Calu3 (cell line): Measurements from ENCODE around the gene EPHB6. TPM values are rescaled to one million over a fixed set of nuclear protein-coding genes. Genes with fewer than 3 reads are reported as not detected.

ENCODE experiments used
- BruUV-seq: library from RNA; stranded (reverse); fragments of 400-500 nt; replicated peaks from 2 replicates; lab custom pipeline; 2021; lab: Mats Ljungman, UMichigan
- CTCF ChIA-PET: fragments of 300-600 bp; sonication (Branson Sonifier 250); formaldehyde crosslinking; loops from one replicate; lab custom pipeline; 2022; ENCODE audit warnings: antibody characterized with exemption; lab: Charles Lee
- DNase-seq: peaks from one replicate; pipeline ENCODE4 v3.0.0; 2022
- H3K27ac Mint-ChIP-seq: one replicate; pipeline ENCODE4 v1.8.0; 2022; ENCODE audit warnings: mixed read lengths; ENCODE audit not compliant: unreplicated experiment
- H3K27me3 Mint-ChIP-seq: one replicate; pipeline ENCODE4 v1.8.0; 2022; ENCODE audit warnings: mixed read lengths; ENCODE audit not compliant: unreplicated experiment
- H3K36me3 Mint-ChIP-seq: one replicate; pipeline ENCODE4 v1.8.0; 2022; ENCODE audit warnings: mild to moderate bottlenecking, moderate library complexity, mixed read lengths; ENCODE audit not compliant: insufficient read depth, unreplicated experiment
- H3K4me1 Mint-ChIP-seq: one replicate; pipeline ENCODE4 v1.8.0; 2022; ENCODE audit warnings: mild to moderate bottlenecking, low read depth, mixed read lengths; ENCODE audit not compliant: unreplicated experiment
- H3K4me3 Mint-ChIP-seq: one replicate; pipeline ENCODE4 v1.8.0; 2022; ENCODE audit warnings: mild to moderate bottlenecking, low read depth, moderate library complexity, mixed read lengths; ENCODE audit not compliant: unreplicated experiment
- H3K9me3 Mint-ChIP-seq: one replicate; pipeline ENCODE4 v1.8.0; 2022; ENCODE audit warnings: low read depth, mixed read lengths; ENCODE audit not compliant: unreplicated experiment
- intact Hi-C: fragments of 100-400 bp; cut with micrococcal nuclease; formaldehyde crosslinking; loops from one replicate; pipeline ENCODE4 v1.10.0; 2022; ENCODE audit not compliant: unreplicated experiment
- total RNA-seq: library from RNA; stranded (reverse); gene quantifications from 2 replicates; pipeline ENCODE4 v1.2.3, GENCODE V29; 2022
- TF ChIP-seq, protein P1 (sequence below): fragments of 200-600 bp; IDR thresholded peaks from one replicate; pipeline ENCODE4 v1.8.0; 2022; ENCODE audit warnings: antibody characterized with exemption; ENCODE audit not compliant: unreplicated experiment

EPHB6 gene
- total RNA-seq, 1 experiment from 2014 or later: 3.0 TPM

DNA sequence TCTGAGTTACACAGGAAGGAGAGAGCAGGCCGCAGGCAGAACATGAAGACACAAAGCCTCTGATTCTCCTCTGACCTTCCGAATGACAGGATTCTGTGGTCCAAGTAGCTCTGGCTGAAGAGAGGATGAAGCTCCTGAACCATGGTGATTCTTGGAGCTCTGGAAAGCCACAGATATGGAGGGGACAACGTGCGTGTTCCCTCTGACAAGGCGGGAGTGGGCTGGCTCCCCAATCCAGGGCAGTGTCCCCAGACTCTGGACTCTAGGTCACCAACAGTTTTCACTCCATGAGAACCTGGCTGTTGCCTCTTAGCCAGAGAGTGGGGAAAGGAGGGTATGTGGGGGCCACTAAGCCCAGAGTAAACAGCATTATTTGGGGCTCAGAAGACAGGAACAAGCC, 38.1 kb downstream of the EPHB6 start:
- H3K27ac Mint-ChIP-seq: no peak overlapping the region
- CTCF ChIA-PET: no interaction called here
- peaks cover 8% of the 10 kb centered on the region for H3K4me1 Mint-ChIP-seq
- no peaks in the 10 kb centered on the region for H3K9me3 Mint-ChIP-seq
- no TSS peak for BruUV-seq
- H3K36me3 Mint-ChIP-seq: no peaks in the 10 kb centered on the region
- H3K27me3 Mint-ChIP-seq: peaks cover 63% of the 10 kb centered on the region
- no peak for DNase-seq
- no peak overlapping the region for H3K4me3 Mint-ChIP-seq
- intact Hi-C loops: no loop called here
- TF ChIP-seq, protein P1, sequence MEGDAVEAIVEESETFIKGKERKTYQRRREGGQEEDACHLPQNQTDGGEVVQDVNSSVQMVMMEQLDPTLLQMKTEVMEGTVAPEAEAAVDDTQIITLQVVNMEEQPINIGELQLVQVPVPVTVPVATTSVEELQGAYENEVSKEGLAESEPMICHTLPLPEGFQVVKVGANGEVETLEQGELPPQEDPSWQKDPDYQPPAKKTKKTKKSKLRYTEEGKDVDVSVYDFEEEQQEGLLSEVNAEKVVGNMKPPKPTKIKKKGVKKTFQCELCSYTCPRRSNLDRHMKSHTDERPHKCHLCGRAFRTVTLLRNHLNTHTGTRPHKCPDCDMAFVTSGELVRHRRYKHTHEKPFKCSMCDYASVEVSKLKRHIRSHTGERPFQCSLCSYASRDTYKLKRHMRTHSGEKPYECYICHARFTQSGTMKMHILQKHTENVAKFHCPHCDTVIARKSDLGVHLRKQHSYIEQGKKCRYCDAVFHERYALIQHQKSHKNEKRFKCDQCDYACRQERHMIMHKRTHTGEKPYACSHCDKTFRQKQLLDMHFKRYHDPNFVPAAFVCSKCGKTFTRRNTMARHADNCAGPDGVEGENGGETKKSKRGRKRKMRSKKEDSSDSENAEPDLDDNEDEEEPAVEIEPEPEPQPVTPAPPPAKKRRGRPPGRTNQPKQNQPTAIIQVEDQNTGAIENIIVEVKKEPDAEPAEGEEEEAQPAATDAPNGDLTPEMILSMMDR: no peak

DNA sequence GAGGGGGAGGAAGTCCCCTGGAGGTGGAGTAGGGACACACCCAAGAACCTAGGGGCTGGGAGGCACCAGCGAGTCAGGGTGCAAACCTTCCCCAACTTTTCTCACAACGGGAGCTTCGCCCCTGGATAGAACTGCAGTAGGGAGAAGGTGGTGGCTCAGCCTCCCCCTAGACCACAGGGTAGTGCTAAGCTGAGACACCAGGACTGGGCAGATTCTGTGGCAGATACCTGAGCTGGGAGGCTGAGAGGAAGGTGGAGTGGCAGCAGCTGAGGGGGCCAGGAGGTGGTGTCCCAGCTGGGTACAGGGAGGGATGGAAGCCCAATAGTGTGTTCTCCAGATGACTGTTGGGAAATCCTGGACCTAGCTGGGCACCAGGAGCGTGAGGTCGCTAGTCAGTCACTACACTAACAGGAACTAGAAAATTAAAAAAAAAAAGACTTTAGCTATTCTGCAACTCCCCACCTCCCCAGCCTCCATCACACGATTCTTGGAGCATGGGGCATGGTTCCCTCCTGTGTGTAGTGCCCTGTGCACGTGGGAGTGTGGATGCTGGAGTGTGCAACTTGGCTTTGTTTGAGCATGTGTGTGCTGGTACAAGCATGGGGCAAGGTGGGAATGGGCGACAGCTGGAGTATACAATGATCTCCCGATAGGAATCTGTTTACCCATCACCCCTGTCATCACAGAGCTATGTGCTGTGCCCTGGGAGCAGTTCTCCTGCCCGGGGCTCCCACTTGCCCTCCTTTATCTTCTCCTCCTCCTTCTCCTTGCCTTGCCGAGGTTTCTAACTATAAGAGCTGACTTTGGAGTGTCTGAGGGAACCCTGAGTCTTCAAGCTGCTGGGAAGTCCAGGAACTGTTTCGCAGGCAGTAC, 39.5 kb downstream of the EPHB6 start:
- TF ChIP-seq, protein P1: no peak
- intact Hi-C loops: no loop called here

DNA sequence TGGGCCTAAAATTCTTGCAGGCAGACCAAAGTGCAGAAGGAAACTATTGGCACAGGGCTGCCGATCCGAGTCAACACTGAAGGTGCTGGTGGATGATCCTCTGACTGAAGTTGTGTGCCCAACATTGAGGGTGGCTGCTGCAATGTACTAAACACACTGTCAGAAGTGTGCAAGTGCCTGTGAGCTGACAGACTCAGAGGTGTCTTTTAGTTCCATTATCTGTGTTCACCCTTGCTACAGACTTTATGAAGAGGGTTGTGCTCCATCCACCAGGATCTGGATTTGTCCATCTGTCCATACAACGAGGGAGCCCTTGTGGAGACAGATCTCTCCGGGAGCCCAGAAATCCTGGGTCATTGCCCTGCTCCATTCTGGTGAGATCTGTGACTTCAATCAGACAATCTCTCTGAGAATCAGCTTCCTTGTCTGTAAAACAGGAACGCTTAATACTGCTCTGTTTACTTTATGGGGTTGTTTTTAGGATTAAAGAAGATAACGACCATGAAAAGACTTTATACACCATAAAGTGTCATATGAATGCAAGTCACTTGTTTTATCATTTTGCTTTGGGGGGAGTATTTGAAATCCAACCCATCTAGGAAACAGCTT, 40.2 kb downstream of the EPHB6 start:
- no peaks in the 10 kb centered on the region for H3K9me3 Mint-ChIP-seq
- TF ChIP-seq, protein P1: no peak
- H3K4me1 Mint-ChIP-seq: peaks cover 16% of the 10 kb centered on the region
- peaks cover 52% of the 10 kb centered on the region for H3K27me3 Mint-ChIP-seq
- H3K27ac Mint-ChIP-seq: no peak overlapping the region
- no peak for DNase-seq
- BruUV-seq: no TSS peak
- CTCF ChIA-PET: no interaction called here
- H3K4me3 Mint-ChIP-seq: no peak overlapping the region
- no peaks in the 10 kb centered on the region for H3K36me3 Mint-ChIP-seq
- intact Hi-C loops: no loop called here

More for the DNA sequence above, 39.5 kb downstream of the EPHB6 start:
- BruUV-seq: no TSS peak
- DNase-seq: no peak
- Mint-ChIP-seq H3K9me3 (no peaks in the 10 kb centered on the region), H3K27ac (no peak overlapping the region), H3K4me1 (peaks cover 15% of the 10 kb centered on the region), H3K27me3 (peaks cover 60% of the 10 kb centered on the region), H3K4me3 (no peak overlapping the region), H3K36me3 (no peaks in the 10 kb centered on the region)
- CTCF ChIA-PET: no interaction called here

DNA sequence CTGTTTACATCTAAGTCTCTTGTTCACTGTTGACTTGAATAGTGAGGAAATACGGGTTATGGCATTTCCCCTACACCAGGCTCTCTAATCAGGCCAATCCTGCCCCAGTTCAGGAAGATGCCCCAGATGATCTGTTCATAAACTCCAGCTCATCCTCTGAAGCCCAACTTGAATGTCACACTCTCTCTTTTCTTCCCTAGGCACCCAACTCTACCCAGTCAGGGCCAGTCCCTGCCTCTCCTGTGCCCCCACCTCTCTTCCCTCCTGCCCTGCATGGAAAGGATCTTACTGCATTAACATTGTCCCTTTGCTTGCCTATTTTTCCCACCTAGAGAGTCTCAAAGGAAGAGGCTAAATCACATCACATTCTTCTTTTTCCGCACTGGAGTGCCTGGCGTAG, 41.3 kb downstream of the EPHB6 start:
- BruUV-seq: no TSS peak
- Mint-ChIP-seq H3K27me3 (peaks cover 42% of the 10 kb centered on the region), H3K36me3 (no peaks in the 10 kb centered on the region), H3K27ac (no peak overlapping the region), H3K4me1 (peaks cover 20% of the 10 kb centered on the region), H3K9me3 (no peaks in the 10 kb centered on the region), H3K4me3 (no peak overlapping the region)
- CTCF ChIA-PET: no interaction called here
- intact Hi-C loops: no loop called here
- DNase-seq: no peak
- TF ChIP-seq, protein P1: no peak
